ENCODE measurements around the gene ADM2.

DNA sequence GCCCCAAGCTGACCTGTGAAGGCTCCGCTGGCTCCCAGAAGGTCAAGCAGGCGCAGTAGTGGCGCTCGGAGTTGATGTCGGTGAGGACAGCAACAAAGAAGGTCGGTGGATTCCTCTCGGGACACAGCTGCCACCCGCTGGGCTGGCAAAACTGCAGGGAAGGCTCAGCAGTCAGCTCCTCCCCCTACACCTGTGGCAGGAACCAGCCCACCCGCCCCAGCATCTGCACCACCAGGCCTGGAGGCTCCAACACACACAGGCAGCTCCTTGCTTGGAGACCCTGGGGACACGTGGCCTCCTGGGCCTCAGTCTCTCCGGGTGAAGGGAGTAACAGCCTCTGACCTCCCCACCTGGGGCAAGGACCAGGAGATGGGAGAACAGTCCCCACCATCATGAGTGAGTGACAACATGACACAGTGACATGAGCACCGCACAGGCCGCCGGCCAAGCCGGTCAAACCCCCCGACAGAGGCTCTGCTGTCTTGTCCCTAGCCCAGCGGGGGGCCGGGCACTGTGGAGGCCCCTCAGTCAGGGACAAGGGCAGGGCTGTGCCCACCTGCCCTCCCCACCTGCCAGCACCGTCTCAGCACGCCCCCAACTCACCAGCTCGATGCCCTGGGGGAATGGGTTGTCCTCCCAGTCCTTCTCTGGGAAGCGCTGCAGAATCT lies 13.4 kb upstream of the ADM2 start:
- TF ChIP-seq EZH2 (IDR thresholded peaks at IDR 0.05) (no peak), POLR2AphosphoS5 (IDR thresholded peaks at IDR 0.05; ENCODE audit: borderline replicate concordance, low read depth, low read length) (no peak), FOXP2 (optimal IDR thresholded peaks at IDR 0.05; ENCODE audit: control extremely low read depth, extremely low read length, insufficient read depth) (no peak)

All from SK-N-MC (cell line).